Fibroblast of gingiva (primary cell): Measurements from ENCODE around the gene F12.

ENCODE experiments used
- DNase-seq: peaks from one replicate; pipeline ENCODE4 v3.0.0-alpha.2; 2011; ENCODE audit warnings: low read depth

The F12 gene

GRCh38 chr5:177446200-177447065 lies 37.1 kb upstream of the F12 start, which contains the start of gene PRR7:
PRR7 (plus strand) TSS chr5:177446814; CDS start chr5:177455068, 8,254 bp downstream.
- DNase-seq = peak; percentile 74

- no peak for DNase-seq
Observed at GRCh38 chr5:177445917-177446199, 36.5 kb upstream of the F12 start.

- DNase-seq = no peak
Observed at GRCh38 chr5:177445052-177445916, 35.9 kb upstream of the F12 start.

GRCh38 chr5:177444106-177445051 lies 35.0 kb upstream of the F12 start:
- no peak for DNase-seq

GRCh38 chr5:177443144-177443983 lies 34.0 kb upstream of the F12 start:
- no peak for DNase-seq

- no peak for DNase-seq
Observed at GRCh38 chr5:177442066-177442826, 32.9 kb upstream of the F12 start.

GRCh38 chr5:177440990-177441780 lies 31.8 kb upstream of the F12 start:
- DNase-seq = no peak

- DNase-seq = no peak
Observed at GRCh38 chr5:177440211-177440989, 31.0 kb upstream of the F12 start.

GRCh38 chr5:177439518-177440053 lies 30.2 kb upstream of the F12 start:
- DNase-seq = no peak

GRCh38 chr5:177438468-177438867 lies 29.1 kb upstream of the F12 start:
- DNase-seq = no peak

- no peak for DNase-seq
Observed at GRCh38 chr5:177437623-177438022, 28.3 kb upstream of the F12 start.

GRCh38 chr5:177435847-177436536 lies 26.6 kb upstream of the F12 start:
- DNase-seq = no peak

GRCh38 chr5:177434942-177435738 lies 25.8 kb upstream of the F12 start:
- DNase-seq = no peak

- no peak for DNase-seq
Observed at GRCh38 chr5:177434437-177434836, 25.1 kb upstream of the F12 start.

GRCh38 chr5:177433658-177434217 lies 24.4 kb upstream of the F12 start:
- DNase-seq = no peak

GRCh38 chr5:177432839-177433657 lies 23.7 kb upstream of the F12 start:
- no peak for DNase-seq
